SK-N-MC (cell line): ENCODE data around the gene PLSCR4.

ENCODE experiments used
- EZH2 ChIP-seq: fragments of 200-600 bp; sonication (generic); IDR thresholded peaks from one replicate; pipeline ENCODE4 v1.6.1; 2017; ENCODE audit warnings: antibody characterized with exemption
- FOXP2 ChIP-seq: optimal IDR thresholded peaks from 2 replicates; pipeline ENCODE3; 2011; ENCODE audit warnings: mild to moderate bottlenecking, moderate library complexity; ENCODE audit not compliant: insufficient read depth; ENCODE audit errors: extremely low read length, control extremely low read depth
- POLR2AphosphoS5 ChIP-seq: IDR thresholded peaks from 2 replicates; pipeline ENCODE4 v1.6.1; 2012; ENCODE audit warnings: mild to moderate bottlenecking, low read depth, low read length, borderline replicate concordance

- TF ChIP-seq POLR2AphosphoS5 (no peak), EZH2 (no peak), FOXP2 (no peak)
These were observed 86.4 kb downstream of the PLSCR4 start for GRCh38 chr3:146164506-146164905.
